ENCODE data around the gene PRMT1.
"Not testable (repeated sequence)": the region's sequence is repeated elsewhere in the genome, so short reads cannot be mapped to it uniquely, and the experiment has no call there.

The PRMT1 gene

GRCh38 chr19:49677231-49677900, at the start of gene PRMT1:
TSS of gene PRMT1 (plus strand) at chr19:49677271. CDS start at chr19:49677281, 10 bp downstream.
- DNase-seq: peak in 1 of 2 experiments; percentile 74

- no peak for DNase-seq
These were observed 47.4 kb upstream of the PRMT1 start for GRCh38 chr19:49629659-49630058.

GRCh38 chr19:49631014-49631588, 46.0 kb upstream of the PRMT1 start:
- DNase-seq: no peak

- no peak for DNase-seq
These were observed 45.4 kb upstream of the PRMT1 start for GRCh38 chr19:49631610-49632192.

- DNase-seq: no peak
These were observed 44.5 kb upstream of the PRMT1 start for GRCh38 chr19:49632576-49632975.

GRCh38 chr19:49633273-49633672, 43.8 kb upstream of the PRMT1 start:
- not testable (repeated sequence) for DNase-seq

- DNase-seq: no peak
These were observed 41.4 kb upstream of the PRMT1 start for GRCh38 chr19:49635530-49636232.

- DNase-seq: no peak
These were observed 40.7 kb upstream of the PRMT1 start for GRCh38 chr19:49636233-49636932.

GRCh38 chr19:49637821-49638738, 39.0 kb upstream of the PRMT1 start:
- no peak for DNase-seq

- no peak for DNase-seq
These were observed 37.5 kb upstream of the PRMT1 start for GRCh38 chr19:49639401-49640112.

- DNase-seq: peak; percentile 100
These were observed 36.8 kb upstream of the PRMT1 start, which contains the start of gene RRAS for GRCh38 chr19:49640113-49640898. TSS of gene RRAS (minus strand) at chr19:49640143. CDS start at chr19:49640098, 45 bp downstream.

GRCh38 chr19:49641688-49642491, 35.2 kb upstream of the PRMT1 start, which contains the start of gene SCAF1:
TSS of gene SCAF1 (plus strand) at chr19:49642209. CDS start at chr19:49645027, 2,818 bp downstream.
- peak; percentile 99 for DNase-seq

GRCh38 chr19:49642492-49643035, 34.5 kb upstream of the PRMT1 start:
- no peak for DNase-seq

GRCh38 chr19:49643466-49643865, 33.6 kb upstream of the PRMT1 start:
- DNase-seq: peak in 1 of 2 experiments; percentile 38

GRCh38 chr19:49645592-49645991, 31.5 kb upstream of the PRMT1 start:
- DNase-seq: no peak

GRCh38 chr19:49645995-49646394, 31.1 kb upstream of the PRMT1 start:
- DNase-seq: no peak

- no peak for DNase-seq
These were observed 30.5 kb upstream of the PRMT1 start for GRCh38 chr19:49646586-49646985.

GRCh38 chr19:49651029-49651819, 25.8 kb upstream of the PRMT1 start:
- DNase-seq: no peak

Data from activated T-cell treated with anti-CD3 and anti-CD28 coated beads, Interleukin-2, amount 50 U/mL, for 48 hours (primary cell).